GM08714 (cell line): Measurements from ENCODE around the gene ASPSCR1.

Source experiments
- H3K4me3 ChIP-seq: fragments of 200-500 bp; sonication (Bioruptor generic); 2 replicates; pipeline ENCODE4 v1.5.1; 2014; ENCODE audit warnings: mild to moderate bottlenecking, low read length, inconsistent platforms
- ZNF274 ChIP-seq: IDR thresholded peaks from 2 replicates; pipeline ENCODE4 v1.6.1; 2012; ENCODE audit warnings: mild to moderate bottlenecking, low read depth, low read length

The ASPSCR1 gene

GRCh38 chr17:82053556-82054263 is 76.3 kb downstream of the ASPSCR1 start:
- TF ChIP-seq ZNF274 = no peak
- H3K4me3 ChIP-seq = no peak overlapping the region

DNA sequence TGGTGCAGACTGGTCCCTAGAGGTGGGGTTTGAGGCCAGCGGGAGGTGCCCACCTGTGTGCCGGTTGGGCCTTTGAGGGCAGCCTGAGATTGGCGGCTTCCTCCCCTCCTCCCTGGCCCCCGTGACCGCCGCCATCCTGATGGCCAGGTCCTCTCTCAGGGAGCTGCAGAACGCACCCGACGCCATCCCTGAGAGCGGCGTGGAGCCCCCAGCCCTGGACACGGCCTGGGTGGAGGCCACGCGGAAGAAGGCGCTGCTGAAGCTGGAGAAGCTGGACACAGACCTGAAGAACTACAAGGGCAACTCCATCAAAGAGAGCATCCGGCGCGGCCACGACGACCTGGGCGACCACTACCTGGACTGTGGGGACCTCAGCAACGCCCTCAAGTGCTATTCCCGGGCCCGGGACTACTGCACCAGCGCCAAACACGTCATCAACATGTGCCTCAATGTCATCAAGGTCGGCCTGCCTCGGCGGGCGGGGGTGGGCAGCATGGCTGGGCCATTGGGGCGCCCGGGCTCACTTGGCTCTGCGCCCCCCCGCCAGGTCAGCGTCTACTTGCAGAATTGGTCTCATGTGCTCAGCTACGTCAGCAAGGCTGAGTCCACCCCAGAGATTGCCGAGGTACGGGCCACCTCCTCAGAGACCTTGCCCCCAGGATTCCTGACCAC is 77.1 kb downstream of the ASPSCR1 start:
- TF ChIP-seq ZNF274 = no peak
- H3K4me3 ChIP-seq = no peak overlapping the region

DNA sequence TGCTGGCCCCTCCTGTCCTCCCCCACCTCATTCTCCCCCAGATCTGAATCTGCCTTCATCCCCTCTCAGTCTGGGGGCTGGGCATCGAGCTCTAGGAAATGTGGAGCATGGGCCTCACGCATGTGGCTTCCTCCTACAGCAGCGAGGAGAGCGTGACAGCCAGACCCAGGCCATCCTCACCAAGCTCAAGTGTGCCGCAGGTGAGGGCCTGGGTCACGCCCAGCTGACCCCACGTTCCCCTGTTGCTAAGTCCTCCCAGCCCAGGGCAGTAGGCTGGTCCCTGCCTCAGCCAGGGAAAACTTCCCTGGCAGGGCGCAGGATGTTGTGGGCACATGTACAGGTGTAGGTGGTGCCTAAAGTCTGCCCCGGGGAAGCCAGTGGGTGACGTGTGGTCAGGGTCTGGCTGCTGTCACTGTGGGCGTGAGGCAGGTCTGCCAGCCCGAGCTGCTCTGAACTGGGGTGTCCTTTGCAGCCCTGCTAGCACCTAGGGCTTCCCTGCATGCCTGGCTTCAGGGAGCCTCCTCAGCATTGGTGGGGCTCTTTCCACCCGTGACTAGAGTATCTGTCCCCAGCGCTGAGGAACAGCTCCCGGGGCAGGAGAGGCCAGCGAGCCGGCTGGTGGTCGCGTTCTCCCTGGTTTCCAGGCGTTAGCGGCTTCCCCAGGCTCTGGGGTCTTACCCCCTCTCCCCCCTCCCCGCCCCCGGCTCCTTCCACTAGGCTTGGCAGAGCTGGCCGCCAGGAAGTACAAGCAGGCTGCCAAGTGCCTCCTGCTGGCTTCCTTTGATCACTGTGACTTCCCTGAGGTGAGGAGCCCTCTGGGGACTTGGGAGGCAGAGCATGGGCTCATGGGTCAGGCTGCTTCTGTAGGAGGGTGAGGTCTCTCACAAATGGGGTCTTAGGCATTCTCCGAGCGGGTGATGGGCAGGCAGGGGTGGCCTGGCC is 77.9 kb downstream of the ASPSCR1 start:
- TF ChIP-seq ZNF274 = no peak
- H3K4me3 ChIP-seq = no peak overlapping the region

DNA sequence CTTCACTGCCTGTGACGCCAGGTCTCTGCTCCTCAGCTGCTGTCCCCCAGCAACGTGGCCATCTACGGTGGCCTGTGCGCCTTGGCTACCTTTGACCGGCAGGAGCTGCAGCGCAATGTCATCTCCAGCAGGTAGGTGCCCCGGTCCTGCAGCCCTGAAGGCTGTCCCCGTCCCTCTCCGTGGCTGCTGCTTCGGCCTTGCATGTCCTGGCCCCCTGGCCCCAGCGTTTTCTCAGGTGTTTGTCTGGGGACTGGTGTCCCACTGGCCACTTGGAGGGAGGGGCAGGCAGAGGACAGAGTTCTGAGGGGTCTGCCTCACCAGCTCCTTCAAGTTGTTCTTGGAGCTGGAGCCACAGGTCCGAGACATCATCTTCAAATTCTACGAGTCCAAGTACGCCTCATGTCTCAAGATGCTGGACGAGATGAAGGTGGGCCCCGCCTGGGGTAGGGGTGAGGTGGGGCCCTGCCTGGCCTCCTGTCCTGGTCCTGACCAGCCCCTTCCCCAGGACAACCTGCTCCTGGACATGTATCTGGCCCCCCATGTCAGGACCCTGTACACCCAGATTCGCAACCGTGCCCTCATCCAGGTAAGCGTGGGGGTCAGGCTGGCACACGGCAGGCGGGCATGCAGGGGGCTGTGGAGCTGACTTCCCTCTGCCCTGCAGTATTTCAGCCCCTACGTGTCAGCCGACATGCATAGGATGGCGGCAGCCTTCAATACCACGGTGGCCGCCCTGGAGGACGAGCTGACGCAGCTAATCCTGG is 78.7 kb downstream of the ASPSCR1 start:
- no peak overlapping the region for H3K4me3 ChIP-seq
- TF ChIP-seq ZNF274 = no peak

- H3K4me3 ChIP-seq = no peak overlapping the region
Measured at GRCh38 chr17:82056729-82057621, 79.5 kb downstream of the ASPSCR1 start.

DNA sequence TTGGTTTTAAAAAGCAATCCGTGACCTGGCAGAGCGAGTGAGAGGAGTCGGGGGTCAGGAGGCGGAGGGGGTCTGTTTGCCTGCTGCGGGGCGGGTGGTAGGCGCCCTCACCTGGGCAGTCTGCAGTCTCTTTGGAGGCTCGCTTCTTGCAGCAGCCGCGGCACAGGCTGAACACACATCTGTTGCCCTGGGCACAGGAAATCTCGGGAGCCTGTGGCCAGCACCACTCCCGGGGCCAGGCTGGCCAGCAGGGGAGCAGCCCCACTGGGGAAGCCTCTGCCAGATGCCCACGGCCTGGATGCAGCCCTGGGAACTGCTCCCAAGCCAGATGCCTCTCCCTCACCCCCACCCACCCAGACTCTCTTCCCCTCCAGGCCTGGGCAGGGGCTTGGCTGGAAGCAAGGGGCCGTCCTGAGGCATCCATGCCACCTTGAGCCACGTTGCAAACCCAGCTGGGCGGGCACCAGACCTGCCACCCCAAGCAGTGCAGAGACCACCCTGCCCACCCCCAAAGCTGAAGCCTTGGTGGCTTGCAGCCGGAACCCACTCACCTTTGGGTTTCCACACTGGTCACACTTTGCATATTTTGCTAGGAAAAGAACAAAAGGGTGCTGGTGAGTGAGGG is 80.9 kb downstream of the ASPSCR1 start:
- TF ChIP-seq ZNF274 = no peak
- H3K4me3 ChIP-seq = no peak overlapping the region

More at GRCh38 chr17:82056729-82057621, 79.5 kb downstream of the ASPSCR1 start:
- no peak for TF ChIP-seq ZNF274

- TF ChIP-seq ZNF274 = no peak
- H3K4me3 ChIP-seq = no peak overlapping the region
Measured at GRCh38 chr17:82058855-82059249, 81.4 kb downstream of the ASPSCR1 start.

DNA sequence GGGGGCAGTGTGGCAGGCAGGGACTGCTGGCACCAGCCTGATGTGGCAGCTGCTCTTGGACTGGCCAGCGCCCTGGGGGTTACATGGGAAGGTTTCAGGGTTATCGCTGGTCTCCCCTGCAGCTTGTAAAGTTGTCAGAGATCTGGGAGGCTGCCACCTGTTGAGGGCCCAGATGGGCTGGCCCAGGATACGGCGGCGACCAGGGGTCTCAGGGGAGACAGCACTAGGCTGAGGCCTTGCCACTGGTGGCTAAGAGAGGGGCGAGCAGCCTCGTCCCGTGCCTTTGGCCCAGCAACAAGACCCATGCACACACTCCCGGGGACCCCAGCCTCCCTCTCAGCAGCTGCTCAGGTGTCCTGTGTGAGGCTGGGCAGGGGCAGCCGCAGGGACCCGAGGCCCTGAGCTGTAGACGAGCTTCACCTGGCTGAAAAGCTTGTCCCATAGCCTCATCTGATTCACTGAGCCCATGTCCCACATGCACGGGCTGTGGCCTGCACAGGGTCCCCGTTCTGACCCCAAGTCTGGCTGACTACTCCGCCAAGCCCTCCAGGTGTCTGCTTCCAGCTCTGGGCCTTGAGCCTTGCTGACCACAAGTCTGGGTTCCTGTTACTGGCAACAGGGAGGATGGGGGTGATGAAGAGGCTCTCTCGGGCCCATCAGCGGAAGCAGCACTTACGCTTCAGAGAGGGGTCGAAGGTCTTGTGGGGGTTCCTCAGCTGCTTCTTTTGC is 82.0 kb downstream of the ASPSCR1 start:
- H3K4me3 ChIP-seq = no peak overlapping the region
- no peak for TF ChIP-seq ZNF274

DNA sequence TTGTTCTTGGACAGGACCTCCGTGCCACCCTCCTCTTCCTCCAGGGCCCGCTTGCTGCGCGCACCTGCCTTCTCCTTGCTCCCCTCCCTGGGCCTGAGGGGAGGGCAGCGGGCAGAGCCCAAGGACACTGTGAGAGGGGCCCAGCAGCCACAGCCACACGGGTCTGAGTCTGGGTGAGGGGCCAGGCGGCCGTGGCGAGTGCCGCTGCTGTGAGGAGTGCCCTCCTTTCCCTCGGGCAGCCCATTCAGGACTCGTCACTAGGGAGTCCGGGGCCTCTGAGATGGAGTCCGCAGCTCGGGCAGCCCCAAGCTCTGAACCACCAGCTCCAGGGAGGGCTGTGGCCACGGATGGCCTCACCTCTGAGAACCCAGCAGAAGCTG is 82.6 kb downstream of the ASPSCR1 start:
- H3K4me3 ChIP-seq = no peak overlapping the region
- TF ChIP-seq ZNF274 = no peak

GRCh38 chr17:82060614-82061013 is 83.2 kb downstream of the ASPSCR1 start:
- no peak overlapping the region for H3K4me3 ChIP-seq
- no peak for TF ChIP-seq ZNF274

GRCh38 chr17:82061047-82061925 is 83.9 kb downstream of the ASPSCR1 start:
- TF ChIP-seq ZNF274 = no peak
- no peak overlapping the region for H3K4me3 ChIP-seq
